T follicular helper cell (primary cell): ENCODE data around the gene LY6G6C.
"Not testable (repeated sequence)": the region's sequence is repeated elsewhere in the genome, so short reads cannot be mapped to it uniquely, and the experiment has no call there.

Experiments used
- DNase-seq: peaks from one replicate; pipeline ENCODE4 v3.0.0-alpha.2; 2020; ENCODE audit warnings: low read depth

LY6G6C gene

DNA sequence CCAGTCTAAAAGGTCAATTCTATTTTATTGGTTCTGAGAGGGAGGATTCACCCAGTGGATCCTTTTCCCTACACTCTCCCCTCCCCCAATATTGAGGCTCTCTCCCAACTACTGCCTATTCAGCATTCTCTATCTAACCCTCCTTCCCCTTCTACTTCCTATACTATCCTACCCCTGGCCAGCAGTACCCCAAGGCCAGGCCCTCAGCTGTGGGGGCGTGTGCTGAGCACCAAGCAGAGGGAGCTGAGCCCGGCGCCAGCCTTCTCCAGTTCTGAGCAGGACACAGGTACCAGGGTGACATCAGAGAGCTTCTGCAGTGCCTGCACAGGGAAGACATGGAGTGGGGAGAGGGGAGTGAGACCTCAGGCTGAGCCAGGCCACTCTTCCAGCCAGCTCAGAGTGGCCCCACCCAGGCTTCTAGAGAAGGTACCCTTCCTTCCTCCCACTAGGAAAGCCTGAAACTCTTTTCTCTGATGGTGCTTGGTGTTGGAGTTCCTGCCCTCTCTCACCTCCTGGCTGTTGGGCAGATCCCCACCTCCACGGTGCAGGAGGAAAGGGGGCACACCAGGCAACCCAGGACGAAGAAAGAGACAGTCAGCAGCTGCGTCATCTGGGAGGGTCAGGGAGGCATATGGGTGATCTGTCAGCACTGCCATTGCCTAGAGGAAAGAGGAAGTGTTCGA is 5.6 kb upstream of the LY6G6C start:
- DNase-seq, result no peak

DNA sequence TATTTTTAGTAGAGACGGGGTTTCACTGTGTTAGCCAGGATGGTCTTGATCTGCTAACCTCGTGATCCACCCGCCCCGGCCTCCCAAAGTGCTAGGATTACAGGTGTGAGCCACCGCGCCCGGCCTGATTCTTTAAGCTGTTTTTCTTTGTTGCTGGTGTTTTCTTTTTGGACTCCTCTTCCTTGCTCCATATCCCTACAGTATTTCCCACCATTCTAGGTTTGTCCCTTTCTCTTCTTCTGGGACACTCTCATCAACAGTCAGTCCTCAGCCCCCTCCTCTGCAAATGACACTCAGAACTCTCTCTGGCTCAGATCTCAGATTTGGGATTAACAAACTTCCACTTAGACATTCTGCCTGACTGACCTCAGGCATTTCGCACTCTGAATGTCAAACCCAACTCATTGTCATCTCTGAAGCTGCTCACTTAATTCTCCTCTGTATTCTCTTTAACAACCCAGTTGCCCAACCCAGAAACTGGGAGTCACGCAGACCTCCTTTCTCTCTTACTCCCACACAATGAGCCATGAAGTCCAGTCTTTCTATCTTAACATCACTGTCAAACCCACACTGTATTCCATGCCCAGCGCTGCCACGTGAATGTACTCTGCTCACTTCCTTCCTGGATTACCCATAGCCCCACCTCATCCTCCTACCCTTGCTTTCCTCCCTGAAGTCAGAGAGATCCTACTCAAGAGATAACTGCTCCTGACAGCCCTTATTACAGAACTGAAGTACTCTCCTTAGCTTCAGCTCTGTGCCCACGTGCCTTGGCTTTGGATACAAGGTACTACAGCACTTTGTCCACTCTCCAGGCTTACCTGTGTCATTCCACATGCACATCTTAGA is 4.2 kb upstream of the LY6G6C start:
- no peak for DNase-seq

DNA sequence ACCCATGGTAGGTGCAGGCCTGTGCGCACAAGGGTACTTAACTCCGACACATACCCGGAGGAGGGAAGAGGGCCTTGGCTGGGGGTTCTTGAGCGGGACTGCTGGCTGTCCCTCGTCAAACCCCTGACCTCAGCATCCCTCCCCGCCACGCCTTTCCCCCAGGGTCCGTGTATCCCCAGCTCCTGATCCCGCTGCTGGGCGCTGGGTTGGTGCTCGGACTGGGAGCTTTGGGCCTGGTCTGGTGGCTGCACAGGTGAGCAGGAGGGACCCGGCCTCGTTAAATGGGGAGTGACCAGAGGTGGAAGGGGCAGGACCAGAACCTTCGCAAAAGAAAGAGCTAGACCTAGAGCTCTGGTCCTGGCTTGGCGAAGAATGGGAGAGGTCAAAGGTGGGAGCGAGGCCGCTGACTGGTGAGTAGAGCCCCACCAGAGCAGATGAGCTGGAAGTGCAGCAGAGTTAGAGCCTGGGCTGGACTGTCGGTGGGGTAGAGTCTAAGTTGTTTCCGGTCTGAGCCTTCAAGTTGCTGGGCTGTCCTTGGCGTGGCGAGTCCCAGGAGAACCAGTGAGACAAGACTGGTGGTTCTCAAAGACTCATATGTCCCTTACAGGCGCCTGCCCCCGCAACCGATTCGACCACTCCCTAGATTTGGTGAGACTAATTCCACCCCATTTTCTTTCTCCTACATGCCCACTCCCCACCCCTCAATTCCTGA is 2.6 kb upstream of the LY6G6C start:
- no peak for DNase-seq

DNA sequence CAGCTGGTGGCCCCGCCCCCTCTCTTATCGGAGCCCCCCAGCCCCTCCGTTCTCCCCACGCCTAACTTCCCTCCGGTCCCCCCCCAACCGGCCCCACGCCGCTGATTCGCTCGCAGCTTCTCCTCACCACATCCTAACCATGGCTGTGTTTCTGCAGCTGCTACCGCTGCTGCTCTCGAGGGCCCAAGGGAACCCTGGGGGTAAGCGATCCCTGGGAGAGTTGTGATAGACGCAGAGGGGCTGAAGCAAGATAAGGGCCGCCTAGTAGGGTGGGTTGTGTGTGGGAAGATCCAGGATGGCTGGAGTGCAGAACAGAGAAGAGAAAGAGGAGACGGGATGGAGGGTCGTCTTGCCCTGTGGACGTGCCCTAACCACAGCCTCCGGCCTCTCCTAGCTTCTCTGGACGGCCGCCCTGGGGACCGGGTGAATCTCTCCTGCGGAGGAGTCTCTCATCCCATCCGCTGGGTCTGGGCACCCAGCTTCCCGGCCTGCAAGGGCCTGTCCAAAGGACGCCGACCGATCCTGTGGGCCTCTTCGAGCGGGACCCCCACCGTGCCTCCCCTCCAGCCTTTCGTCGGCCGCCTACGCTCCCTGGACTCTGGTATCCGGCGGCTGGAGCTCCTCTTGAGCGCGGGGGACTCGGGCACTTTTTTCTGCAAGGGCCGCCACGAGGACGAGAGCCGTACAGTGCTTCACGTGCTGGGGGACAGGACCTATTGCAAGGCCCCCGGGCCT is 1.9 kb upstream of the LY6G6C start, which contains the start of gene MPIG6B:
Gene MPIG6B, plus strand, starts transcription at position 129 of the 735 bp plus-strand sequence. Its CDS starts 11 bp downstream, at position 140.
- DNase-seq, result no peak

DNA sequence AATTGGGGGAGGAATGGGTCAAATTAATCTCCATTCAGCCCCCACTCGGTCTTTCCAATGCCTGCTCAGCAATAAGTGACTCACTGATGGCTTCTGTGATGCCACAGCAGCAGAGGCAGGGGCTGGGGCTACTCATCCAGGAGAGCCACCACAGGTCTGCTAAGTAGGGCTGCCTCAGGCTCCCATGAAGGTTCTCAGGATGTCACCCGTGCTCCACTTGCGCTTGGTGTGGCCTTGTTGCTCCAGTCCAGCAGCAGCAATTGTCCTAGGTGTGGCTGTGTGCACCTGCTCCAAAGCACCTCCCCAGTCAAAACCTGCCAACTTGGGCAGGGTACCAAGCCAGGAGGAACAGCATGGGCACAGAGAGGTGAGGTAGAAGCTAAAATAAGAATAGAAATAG is 627 bp upstream of the LY6G6C start:
- no peak for DNase-seq

DNA sequence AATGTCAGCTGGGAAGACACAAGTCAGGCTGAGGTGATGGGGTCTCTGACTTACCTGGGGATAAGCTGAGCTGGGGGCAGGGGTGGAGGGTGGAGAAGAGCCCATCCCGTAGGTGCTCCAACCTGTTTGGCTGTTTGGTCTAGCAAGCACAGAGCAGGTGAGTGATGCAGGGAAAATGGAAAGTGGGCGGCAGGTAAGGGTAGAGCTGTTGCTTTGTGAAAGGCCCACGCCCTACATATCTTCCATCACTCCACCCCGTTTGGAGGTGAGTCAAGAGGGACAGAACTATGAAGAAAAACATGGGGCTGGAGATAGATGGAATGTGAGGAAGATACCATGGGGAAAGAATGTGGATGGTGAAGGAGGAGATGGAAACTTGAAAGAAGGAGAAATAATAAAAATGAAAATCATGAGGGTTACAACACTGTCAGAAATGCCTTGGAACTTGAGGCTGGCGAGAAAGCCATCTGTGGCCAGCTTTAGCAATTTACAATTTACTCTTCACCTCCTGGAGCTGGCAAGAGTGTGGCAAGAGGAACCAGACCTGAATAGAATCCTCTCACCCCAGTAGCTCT is 1.3 kb downstream of the LY6G6C start:
- DNase-seq, result no peak

DNA sequence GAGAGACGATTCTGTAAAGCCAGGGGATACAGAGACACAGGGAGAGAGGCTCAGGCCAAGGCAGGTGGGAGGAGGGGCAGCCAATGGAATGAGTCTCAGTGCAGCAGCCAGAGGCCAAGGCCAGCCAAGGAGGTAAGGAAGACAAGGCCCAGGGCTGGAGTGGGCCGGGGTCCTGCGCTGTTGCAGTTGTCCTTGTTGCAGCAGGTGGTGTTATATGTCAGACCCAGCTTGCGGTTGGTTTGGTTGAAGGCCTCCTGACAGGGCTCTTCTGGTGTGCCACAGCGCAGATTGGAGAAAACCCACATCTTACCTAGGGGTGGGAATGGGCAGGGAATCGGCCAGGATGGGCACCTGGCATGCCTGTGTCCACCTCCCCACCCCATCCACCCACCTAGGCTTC is 2.5 kb downstream of the LY6G6C start:
- no peak for DNase-seq

DNA sequence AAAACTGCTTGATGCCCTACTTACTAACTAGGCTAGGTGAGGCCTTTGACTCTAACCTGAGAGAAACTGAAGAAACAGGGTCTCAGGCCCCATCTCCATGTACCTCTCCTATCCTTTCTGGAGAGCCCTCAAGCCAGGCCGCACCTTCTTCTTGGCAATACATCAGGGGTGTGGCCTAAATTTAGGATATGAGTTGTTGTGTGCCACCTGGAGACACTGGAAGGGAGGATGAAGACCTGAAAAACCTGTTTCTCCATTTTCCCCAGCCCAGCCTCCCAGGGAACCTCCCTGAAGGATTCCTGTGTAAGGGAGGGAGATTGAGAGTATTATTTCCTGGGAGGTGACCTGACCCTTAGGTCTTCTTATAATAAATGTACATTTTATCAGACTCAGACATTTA is 3.3 kb downstream of the LY6G6C start:
- DNase-seq, result no peak

DNA sequence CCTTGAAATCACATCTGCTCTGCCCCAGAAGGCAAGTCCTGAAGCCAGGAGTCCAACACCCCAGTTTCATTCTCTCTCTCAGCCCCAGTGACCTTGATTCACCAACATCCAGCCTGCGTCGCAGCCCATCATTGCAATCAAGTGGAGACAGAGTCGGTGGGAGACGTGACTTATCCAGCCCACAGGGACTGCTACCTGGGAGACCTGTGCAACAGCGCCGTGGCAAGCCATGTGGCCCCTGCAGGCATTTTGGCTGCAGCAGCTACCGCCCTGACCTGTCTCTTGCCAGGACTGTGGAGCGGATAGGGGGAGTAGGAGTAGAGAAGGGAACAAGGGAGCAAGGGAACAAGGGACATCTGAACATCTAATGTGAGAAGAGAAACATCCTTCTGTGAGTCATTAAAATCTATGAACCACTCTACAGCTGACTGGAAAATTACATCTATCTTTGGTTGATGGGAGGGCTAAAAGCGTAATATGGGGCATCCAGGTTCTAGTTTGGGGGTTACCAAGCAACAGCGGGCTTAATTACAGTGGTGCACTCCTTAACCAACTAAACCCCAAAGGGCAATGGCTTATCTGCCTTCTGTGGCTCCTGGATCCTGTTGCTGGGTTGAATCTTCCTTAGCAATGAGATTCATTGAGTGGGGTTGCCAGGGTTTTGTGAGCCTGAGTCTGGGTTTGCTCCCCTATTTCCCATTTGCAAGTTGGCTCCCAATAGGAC is 3.9 kb downstream of the LY6G6C start:
- no peak for DNase-seq

DNA sequence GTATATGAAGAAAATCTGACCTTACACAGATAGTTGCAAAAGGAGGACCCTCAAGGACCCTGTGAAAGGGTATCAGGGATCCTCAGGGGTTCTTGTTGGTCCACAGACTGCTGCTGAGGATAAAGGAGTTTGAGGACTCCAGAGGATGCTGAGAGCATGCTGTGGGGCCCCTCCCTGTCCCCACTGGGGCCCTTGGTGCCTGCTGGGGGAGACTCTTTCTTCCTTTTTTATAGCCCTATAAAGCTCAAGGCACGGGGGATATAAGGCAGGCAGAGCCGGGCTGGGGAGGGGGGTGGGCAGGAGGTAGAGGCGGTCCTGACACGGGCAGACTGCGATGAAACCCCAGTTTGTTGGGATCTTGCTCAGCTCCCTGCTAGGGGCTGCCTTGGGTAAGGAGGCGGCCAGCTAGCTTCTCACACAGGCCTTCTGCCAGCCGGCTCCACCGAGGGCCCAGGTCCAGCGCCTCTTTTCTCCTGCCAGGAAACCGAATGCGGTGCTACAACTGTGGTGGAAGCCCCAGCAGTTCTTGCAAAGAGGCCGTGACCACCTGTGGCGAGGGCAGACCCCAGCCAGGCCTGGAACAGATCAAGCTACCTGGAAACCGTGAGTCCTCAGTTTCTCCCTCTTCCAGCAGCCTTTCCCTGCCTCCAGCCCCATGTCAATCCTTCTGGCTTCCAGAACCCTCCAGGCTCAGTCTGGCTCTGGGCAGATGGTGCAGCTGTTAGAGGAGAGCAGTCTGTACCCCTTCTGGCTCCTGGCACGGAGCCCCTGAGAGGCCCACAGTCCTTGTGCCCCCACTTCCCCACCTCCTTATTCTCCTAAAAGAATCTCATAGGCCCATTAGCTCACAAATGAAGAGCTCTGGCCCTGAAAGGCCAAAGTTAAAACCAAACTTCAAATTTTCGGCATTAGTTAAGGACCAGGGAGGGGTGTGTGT is 6.3 kb downstream of the LY6G6C start, which contains the start of gene LY6G6D:
Gene LY6G6D, plus strand, starts transcription at position 327 of the 937 bp plus-strand sequence. Its CDS starts 8 bp downstream, at position 335.
- no peak for DNase-seq

DNA sequence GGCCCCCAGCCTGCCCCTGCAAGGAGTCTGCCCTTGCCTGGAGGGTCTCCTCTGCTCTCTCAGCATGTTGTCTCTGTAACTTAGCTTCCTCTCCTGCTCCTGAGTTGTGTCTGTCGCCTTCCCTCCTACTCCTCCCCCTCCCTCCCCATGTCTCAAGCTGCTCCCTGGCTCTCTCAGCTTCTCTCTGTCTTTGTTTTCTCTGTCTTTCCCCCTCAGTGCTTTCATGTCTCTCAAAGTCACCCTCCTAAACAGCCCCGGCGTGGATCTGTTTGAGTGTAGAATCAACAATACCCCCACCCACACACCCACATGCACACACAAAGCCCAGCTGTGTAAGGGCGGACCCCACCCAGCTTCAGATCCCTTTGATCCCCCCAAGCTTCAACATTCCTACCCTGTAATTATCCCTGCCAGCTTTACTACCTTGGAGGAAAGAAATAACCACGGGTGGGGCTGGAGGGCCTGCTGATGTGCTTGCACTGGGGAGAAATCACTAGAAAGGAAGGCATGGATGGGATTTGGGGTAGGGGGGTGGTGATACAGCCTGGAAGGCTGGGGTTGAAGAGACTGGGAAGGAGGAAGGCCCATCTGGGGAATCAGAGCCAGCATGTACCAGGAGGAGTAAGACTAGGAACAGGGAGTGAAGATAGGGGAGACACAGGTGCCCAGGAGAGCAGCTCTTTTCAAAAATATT is 7.4 kb downstream of the LY6G6C start:
- DNase-seq, result no peak

DNA sequence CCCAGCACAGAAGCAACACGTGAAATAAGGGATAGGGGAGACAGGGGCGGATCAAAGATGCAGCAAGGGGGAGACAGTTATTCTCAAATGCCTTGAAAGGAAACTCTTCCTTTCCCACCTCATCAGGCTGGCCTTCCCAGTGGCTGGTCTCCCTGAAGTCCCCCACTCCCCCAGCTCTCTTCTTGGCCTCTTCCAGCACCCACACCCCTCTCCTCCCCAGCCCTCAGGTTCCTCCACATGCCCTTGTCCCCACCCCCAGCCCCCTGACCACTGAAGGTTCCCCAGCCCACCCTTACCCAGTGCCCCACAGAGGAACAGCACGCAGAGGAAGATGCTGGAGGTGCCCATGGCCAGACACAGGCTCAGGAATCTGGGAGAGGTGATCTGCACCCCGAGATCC is 8.1 kb downstream of the LY6G6C start:
- DNase-seq, result no peak

DNA sequence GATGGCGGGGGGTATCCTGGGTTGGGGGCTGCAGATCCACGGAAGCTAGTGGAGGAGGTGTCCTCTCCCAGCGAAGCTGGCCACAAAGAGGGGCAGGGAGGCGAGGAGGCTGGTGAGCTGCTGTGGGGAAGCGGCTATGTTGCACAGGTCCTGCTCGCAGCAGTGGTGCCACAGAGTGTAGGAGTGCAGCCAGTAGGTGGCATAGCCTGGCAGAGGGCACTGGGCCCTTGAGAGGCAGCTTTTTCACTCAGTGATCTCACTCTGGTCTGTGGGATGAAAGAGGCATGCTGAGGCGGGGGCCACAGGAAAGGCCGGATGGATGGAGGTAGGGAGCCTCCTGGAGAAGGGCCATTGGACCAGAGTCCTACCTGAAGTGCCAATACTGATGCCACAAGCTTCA is 9.2 kb downstream of the LY6G6C start:
- DNase-seq, result no peak

DNA sequence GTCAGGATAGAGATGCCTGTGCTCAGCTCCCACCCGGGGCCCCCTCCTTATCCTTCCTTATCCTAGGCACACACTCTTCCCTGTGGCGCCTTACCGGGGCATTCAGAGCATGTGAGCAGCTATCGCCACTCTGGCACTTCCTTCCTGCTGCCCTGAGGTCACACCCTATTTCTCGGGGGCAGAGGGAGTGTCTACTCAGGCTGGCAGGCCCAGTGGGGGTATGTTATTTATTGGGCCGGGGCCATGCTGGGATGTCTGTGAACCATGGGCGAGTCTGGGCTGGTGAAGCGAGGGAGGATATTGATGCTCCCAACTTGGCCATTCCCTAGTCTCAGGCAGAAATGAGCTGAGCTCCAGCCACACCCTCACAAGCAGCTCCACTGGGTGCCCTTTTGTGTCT is 10.3 kb downstream of the LY6G6C start:
- no peak for DNase-seq

DNA sequence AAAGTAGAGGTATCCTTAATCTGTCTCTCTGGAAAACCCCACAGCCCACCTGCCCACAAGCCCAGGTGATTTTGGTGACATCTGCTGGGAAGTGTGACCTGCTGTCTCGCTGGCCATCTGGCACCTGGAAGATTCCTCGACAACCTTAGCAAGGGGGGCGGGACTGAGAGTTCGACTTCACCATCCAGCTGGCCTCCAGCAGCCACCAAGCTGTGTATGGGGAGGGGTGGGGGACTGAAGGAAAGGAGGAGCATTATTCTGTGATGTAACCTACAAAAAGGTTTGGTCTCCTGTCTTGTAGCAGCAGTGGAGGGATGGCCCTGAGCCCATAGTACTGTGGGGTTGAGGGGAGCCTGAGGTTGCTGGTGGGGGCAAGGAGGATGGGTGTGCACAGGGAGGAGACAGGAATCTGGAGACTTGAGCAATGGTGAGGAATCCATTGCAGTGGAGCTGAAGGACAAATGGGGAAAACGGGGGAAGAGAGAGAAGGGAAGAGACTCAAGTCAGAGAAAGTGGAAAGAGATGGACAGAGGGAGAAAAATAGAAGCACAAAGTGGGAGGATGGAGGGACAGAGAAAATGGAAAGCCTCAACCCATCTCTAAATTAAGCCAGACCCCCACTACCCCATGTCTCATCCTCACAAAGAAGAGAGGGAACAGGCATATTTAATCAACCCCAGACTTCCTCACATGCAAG is 10.9 kb downstream of the LY6G6C start:
- no peak for DNase-seq

DNA sequence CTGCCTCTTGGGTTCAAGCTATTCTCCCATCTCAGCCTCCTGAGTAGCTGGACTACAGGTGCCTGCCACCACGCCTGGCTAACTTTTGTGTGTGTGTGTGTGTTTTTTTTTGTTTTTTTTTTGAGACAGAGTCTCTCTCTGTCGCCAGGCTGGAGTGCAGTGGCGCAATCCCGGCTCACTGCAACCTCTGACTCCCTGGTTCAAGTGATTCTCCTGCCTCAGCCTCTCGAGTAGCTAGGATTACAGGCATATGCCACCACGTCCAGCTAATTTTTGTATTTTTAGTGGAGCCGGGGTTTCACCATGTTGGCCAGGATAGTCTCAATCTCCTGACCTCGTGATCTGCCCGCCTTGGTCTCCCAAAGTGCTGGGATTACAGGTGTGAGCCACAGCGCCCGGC is 12.4 kb downstream of the LY6G6C start:
- not testable (repeated sequence) for DNase-seq

DNA sequence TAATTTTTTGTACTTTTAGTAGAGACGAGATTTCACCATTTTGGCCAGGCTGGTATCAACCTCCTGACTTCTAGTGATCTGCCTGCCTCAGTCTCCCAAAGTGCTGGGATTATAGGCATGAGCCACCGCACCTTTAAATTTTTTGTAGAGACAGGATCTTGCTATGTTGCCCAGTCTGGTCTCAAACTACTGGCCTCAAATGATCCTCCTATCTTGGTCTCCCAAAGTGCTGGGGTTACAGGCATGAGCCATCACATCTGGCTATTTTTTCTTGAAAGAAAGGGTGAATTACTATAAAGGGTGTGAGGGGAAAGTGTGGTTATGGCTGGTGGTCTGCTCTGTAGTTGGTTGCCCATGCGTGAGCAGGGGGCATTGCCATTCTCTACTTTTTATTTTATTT is 13.3 kb downstream of the LY6G6C start:
- DNase-seq, result no peak

DNA sequence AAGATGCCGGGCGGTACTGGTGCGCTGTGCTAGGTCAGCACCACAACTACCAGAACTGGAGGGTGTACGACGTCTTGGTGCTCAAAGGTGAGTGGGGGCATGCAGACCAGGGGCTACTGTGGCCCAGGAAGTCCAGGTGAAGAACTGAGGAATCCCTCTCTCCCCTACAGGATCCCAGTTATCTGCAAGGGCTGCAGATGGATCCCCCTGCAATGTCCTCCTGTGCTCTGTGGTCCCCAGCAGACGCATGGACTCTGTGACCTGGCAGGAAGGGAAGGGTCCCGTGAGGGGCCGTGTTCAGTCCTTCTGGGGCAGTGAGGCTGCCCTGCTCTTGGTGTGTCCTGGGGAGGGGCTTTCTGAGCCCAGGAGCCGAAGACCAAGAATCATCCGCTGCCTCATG is 13.8 kb downstream of the LY6G6C start:
- no peak for DNase-seq

DNA sequence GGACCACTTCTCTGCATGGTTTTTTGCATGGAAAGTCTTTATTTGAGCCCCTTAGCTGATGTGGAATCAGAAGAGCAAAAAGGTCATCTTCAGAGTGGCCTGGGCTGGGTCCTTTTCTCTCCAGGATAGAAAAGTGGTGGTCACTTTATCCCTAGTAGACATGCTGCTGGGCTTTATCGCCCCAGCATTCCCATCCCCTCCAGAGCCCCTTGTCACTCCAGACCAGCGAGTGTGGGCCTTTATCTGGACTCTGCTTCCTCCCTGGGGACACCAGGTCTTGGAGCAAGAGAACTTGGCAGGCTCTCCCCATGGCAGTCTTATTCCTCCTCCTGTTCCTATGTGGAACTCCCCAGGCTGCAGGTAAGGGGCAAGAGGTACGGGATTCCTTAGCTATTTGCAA is 14.9 kb downstream of the LY6G6C start, which contains the start of gene LY6G6F:
Gene LY6G6F, plus strand, starts transcription at position 268 of the 400 bp plus-strand sequence. Its CDS starts 41 bp downstream, at position 309.
- no peak for DNase-seq
